Esophagus squamous epithelium (tissue), 5 donors: Measurements from ENCODE around the gene CZIB. TPM values are rescaled to one million over a fixed set of nuclear protein-coding genes. Genes with fewer than 3 reads are reported as not detected.

Source experiments
- DNase-seq: peaks from one replicate; lab custom pipeline; 2025; lab: John Stamatoyannopoulos, UW
- H3K27ac ChIP-seq, 4 donors: fragments of 200-600 bp; sonication (generic); one replicate each; pipeline ENCODE4 v1.5.1; 2016 to 2019; ENCODE audit warnings: mild to moderate bottlenecking in 1 of 4
- H3K27me3 ChIP-seq, 4 donors: fragments of 200-600 bp; sonication (generic); 1 replicate in 3 of 4; 2 replicates in 1 of 4; pipeline versions ENCODE4 v1.5.1 to v1.6.0; 2017 to 2021; ENCODE audit warnings: antibody characterized with exemption in 1 of 4
- H3K36me3 ChIP-seq, 3 donors: fragments of 200-600 bp; sonication (generic); one replicate each; pipeline ENCODE4 v1.5.1; 2016 to 2019
- H3K4me1 ChIP-seq, 3 donors: fragments of 200-600 bp; sonication (generic); one replicate each; pipeline ENCODE4 v1.5.1; 2017 to 2019
- H3K4me3 ChIP-seq, 4 donors: fragments of 200-600 bp; sonication (generic); 1 replicate in 3 of 4; 2 replicates in 1 of 4; pipeline ENCODE4 v1.5.1; 2016 to 2019; ENCODE audit warnings: mild to moderate bottlenecking in 2 of 4, moderate library complexity in 1 of 4
- H3K9me3 ChIP-seq, 3 donors: fragments of 200-600 bp; sonication (generic); one replicate each; pipeline ENCODE4 v1.5.1; 2016 to 2019
- POLR2A ChIP-seq, 4 donors: fragments of 450-650 bp; IDR thresholded peaks; one replicate each; pipeline ENCODE4 v1.6.1; 2017; ENCODE audit warnings: antibody characterized with exemption in 4 of 4, mild to moderate bottlenecking in 4 of 4, moderate library complexity in 3 of 4
- WGBS, 2 donors: methylation state at CpG; one replicate each; pipeline ENCODE4 v1.1.5; 2018; 5-methylcytosine and 5-hydroxymethylcytosine counted together
- intact Hi-C: fragments of 100-400 bp; cut with DNase I; formaldehyde crosslinking; loops from one replicate; pipeline ENCODE4 v1.15.0; 2022
- total RNA-seq, 4 donors: library from RNA; depleted of rRNA; stranded (reverse); fragments of >200 nt; gene quantifications; one replicate each; pipeline ENCODE4 v1.1.0, GENCODE V29; 2016
- TF ChIP-seq, protein P1 (sequence below), 6 experiments: fragments of 450-650 bp in 4 of 6; fragments of 200-600 bp in 2 of 6; sonication (generic) in 2 of 6; IDR thresholded peaks; one replicate each; pipeline ENCODE4 v1.5.1; 2016 to 2019; ENCODE audit warnings: antibody characterized with exemption in 6 of 6, mild to moderate bottlenecking in 4 of 6, moderate library complexity in 4 of 6
- donor health status: DM: yes; HTN: yes; CAD: no.

CZIB gene
- total RNA-seq, 4 donors from 2014 or later = 18.7 to 42.9 (median 26.0) TPM

DNA sequence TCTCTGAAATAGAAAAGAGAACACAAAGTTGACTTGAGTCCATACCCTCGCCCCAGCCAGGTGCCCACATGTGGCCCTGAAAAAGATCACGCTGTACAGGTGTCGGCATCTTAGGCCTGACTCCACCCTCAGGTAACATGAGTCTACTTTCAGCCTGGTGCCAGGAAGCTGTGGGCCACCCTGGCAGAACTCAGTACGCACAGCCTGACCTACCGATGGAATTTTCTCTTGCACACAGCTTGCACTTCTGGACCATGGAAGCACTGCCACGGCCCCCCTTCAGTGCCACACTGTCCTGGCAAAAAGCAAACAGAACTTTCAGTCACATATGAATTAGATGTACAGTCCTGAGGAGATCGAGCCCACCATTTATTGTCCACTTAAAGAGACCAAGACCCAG is 2.2 kb downstream of the CZIB start:
- no peak for DNase-seq
- no peak for TF ChIP-seq POLR2A (IDR thresholded peaks at IDR 0.05)
- TF ChIP-seq, protein P1, sequence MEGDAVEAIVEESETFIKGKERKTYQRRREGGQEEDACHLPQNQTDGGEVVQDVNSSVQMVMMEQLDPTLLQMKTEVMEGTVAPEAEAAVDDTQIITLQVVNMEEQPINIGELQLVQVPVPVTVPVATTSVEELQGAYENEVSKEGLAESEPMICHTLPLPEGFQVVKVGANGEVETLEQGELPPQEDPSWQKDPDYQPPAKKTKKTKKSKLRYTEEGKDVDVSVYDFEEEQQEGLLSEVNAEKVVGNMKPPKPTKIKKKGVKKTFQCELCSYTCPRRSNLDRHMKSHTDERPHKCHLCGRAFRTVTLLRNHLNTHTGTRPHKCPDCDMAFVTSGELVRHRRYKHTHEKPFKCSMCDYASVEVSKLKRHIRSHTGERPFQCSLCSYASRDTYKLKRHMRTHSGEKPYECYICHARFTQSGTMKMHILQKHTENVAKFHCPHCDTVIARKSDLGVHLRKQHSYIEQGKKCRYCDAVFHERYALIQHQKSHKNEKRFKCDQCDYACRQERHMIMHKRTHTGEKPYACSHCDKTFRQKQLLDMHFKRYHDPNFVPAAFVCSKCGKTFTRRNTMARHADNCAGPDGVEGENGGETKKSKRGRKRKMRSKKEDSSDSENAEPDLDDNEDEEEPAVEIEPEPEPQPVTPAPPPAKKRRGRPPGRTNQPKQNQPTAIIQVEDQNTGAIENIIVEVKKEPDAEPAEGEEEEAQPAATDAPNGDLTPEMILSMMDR (IDR thresholded peaks at IDR 0.05) = no peak
- 90 to 95% methylated on average over 3 to 6 of the region's 7 CpGs for WGBS, 2 donors

DNA sequence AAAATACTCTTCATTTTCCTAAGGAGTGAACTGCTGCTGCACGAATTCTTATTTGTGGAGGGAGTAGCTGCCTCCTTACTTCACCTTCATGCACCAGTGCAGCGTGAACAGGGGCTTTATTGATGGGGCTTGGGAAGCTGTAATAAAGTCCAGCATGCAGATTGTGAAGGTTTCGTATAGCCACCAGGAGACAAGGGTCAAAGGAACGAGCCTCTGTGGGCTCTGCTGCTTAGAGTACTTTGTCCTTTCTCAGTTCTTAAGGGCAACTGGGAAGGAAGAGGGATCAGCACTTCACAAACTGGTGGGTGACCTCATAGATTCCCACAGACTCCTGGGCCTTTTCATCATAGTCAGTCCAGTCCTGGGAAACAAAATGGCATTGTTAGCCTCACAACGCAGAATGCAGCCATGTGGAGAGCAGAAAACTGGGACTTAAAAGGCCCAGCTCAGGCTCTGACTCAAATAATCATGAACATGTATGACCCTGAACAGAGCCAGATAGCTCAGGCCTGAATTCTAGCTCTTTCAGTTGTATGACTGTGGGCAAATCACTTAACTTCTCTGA is 6.0 kb downstream of the CZIB start:
- Histone ChIP-seq H3K27ac (no peak overlapping the region), H3K4me1 (peaks cover 0 to 6% (median 6%) of the 10 kb centered on the region in 3 donors), H3K27me3 (no peaks in the 10 kb centered on the region), H3K36me3 (peaks cover 21 to 93% (median 22%) of the 10 kb centered on the region in 3 donors), H3K9me3 (no peaks in the 10 kb centered on the region), H3K4me3 (no peak overlapping the region)
- no peak for DNase-seq
- 76 to 90% methylated on average over 5 of the region's 5 CpGs for WGBS, 2 donors
- no peak for TF ChIP-seq POLR2A (IDR thresholded peaks at IDR 0.05)
- TF ChIP-seq, protein P1 (IDR thresholded peaks at IDR 0.05) = no peak
- intact Hi-C loops = no loop called here

More for the DNA sequence above, 2.2 kb downstream of the CZIB start:
- Histone ChIP-seq H3K36me3 (peaks cover 2 to 56% (median 13%) of the 10 kb centered on the region in 3 donors), H3K4me1 (peaks cover 8 to 22% (median 14%) of the 10 kb centered on the region in 3 donors), H3K27ac (no peak overlapping the region), H3K9me3 (no peaks in the 10 kb centered on the region), H3K4me3 (no peak overlapping the region), H3K27me3 (no peaks in the 10 kb centered on the region)
- intact Hi-C loops = no loop called here

DNA sequence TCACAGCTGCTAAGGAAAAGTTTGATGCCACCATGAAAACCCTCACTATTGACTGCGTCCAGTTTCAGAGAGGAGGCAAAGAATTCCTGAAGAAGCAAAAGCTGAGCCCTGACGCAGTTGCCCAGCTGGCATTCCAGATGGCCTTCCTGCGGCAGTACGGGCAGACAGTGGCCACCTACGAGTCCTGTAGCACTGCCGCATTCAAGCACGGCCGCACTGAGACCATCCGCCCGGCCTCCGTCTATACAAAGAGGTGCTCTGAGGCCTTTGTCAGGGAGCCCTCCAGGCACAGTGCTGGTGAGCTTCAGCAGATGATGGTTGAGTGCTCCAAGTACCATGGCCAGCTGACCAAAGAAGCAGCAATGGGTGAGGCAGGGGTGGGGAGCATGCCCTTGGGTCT is 9.5 kb downstream of the CZIB start:
- TF ChIP-seq POLR2A (IDR thresholded peaks at IDR 0.05) = no peak
- TF ChIP-seq, protein P1 (IDR thresholded peaks at IDR 0.05) = no peak
- no peak overlapping the region for H3K4me3 ChIP-seq
- H3K9me3 ChIP-seq = peaks cover 0 to 5% (median 0%) of the 10 kb centered on the region in 3 donors
- no peak overlapping the region for H3K27ac ChIP-seq
- no peak for DNase-seq
- peaks cover 27 to 100% (median 34%) of the 10 kb centered on the region in 3 donors for H3K36me3 ChIP-seq
- WGBS, 2 donors = 100% methylated on average over 5 of the region's 11 CpGs; no CpG with 5 or more reads in 1 of the 2 donors
- peaks cover 0 to 5% (median 3%) of the 10 kb centered on the region in 3 donors for H3K4me1 ChIP-seq
- H3K27me3 ChIP-seq = no peaks in the 10 kb centered on the region
- intact Hi-C loops = no loop called here

DNA sequence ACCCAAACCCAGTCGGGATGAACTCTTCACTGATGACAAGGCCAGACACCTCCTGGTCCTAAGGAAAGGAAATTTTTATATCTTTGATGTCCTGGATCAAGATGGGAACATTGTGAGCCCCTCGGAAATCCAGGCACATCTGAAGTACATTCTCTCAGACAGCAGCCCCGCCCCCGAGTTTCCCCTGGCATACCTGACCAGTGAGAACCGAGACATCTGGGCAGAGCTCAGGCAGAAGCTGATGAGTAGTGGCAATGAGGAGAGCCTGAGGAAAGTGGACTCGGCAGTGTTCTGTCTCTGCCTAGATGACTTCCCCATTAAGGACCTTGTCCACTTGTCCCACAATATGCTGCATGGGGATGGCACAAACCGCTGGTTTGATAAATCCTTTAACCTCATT is 10.1 kb downstream of the CZIB start:
- H3K4me1 ChIP-seq = peaks cover 0 to 5% (median 3%) of the 10 kb centered on the region in 3 donors
- H3K9me3 ChIP-seq = peaks cover 0 to 11% (median 0%) of the 10 kb centered on the region in 3 donors
- 87 to 100% methylated on average over 1 to 3 of the region's 7 CpGs for WGBS, 2 donors
- DNase-seq = no peak
- H3K36me3 ChIP-seq = peaks cover 27 to 100% (median 34%) of the 10 kb centered on the region in 3 donors
- H3K27me3 ChIP-seq = no peaks in the 10 kb centered on the region
- intact Hi-C loops = no loop called here
- no peak for TF ChIP-seq POLR2A (IDR thresholded peaks at IDR 0.05)
- TF ChIP-seq, protein P1 (IDR thresholded peaks at IDR 0.05) = no peak
- no peak overlapping the region for H3K4me3 ChIP-seq
- no peak overlapping the region for H3K27ac ChIP-seq

DNA sequence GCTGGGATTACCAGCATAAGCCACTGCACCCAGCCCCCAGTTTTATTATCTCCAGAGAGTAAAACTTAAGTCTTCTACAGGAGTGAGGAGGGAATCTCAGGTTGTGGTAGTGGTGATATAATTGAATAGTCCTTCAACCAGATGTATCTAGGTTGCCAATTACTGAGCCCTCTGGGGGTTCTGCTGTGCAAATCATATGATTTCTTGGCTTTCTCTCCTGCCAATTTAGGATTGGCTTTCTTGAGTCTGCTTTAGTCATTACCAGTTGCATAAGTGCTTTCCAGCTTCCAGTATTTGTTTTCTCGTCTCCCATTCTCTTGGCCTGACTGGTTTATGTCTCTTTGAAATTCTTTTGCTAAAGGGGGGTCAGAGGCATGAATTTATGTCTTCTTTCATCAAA is 12.7 kb downstream of the CZIB start:
- Histone ChIP-seq H3K4me3 (no peak overlapping the region), H3K27me3 (no peaks in the 10 kb centered on the region), H3K36me3 (peaks cover 22 to 100% (median 30%) of the 10 kb centered on the region in 3 donors), H3K27ac (no peak overlapping the region), H3K9me3 (peaks cover 0 to 11% (median 0%) of the 10 kb centered on the region in 3 donors), H3K4me1 (peaks cover 0 to 5% (median 3%) of the 10 kb centered on the region in 3 donors)
- 42 to 64% methylated on average over 1 of the region's 1 CpG for WGBS, 2 donors
- TF ChIP-seq POLR2A (IDR thresholded peaks at IDR 0.05) = no peak
- TF ChIP-seq, protein P1 (IDR thresholded peaks at IDR 0.05) = no peak
- DNase-seq = no peak
- intact Hi-C loops = no loop called here
